NCI-H524 treated with DMSO at 0.1 percent for 48 hours (cell line): Measurements from ENCODE around the gene ENTR1.
"Not testable (repeated sequence)": the region's sequence is repeated elsewhere in the genome, so short reads cannot be mapped to it uniquely, and the experiment has no call there.

ENCODE experiments used
- DNase-seq: peaks from one replicate; lab custom pipeline; 2025; lab: John Stamatoyannopoulos, UW

ENTR1 gene

GRCh38 chr9:136419092-136419420 is 8.6 kb upstream of the ENTR1 start:
- no peak for DNase-seq

GRCh38 chr9:136418182-136419091 is 8.0 kb upstream of the ENTR1 start:
- no peak for DNase-seq

- DNase-seq = no peak
Observed at GRCh38 chr9:136416914-136417313, 6.5 kb upstream of the ENTR1 start.

GRCh38 chr9:136416427-136416826 is 6.0 kb upstream of the ENTR1 start:
- DNase-seq = no peak

- no peak for DNase-seq
Observed at GRCh38 chr9:136412962-136413361, 2.5 kb upstream of the ENTR1 start.

GRCh38 chr9:136411378-136411777 is 964 bp upstream of the ENTR1 start:
- DNase-seq = no peak

- DNase-seq = no peak
Observed at GRCh38 chr9:136409557-136410455, 608 bp downstream of the ENTR1 start.

GRCh38 chr9:136407911-136408310 is 2.5 kb downstream of the ENTR1 start:
- no peak for DNase-seq

GRCh38 chr9:136407061-136407460 is 3.4 kb downstream of the ENTR1 start:
- DNase-seq = not testable (repeated sequence)

- not testable (repeated sequence) for DNase-seq
Observed at GRCh38 chr9:136405904-136406303, 4.5 kb downstream of the ENTR1 start.

GRCh38 chr9:136405481-136405880 is 4.9 kb downstream of the ENTR1 start:
- no peak for DNase-seq

GRCh38 chr9:136404801-136405136 is 5.6 kb downstream of the ENTR1 start:
- no peak for DNase-seq

- DNase-seq = no peak
Observed at GRCh38 chr9:136403915-136404800, 6.3 kb downstream of the ENTR1 start.

- DNase-seq = no peak
Observed at GRCh38 chr9:136403538-136403914, 6.9 kb downstream of the ENTR1 start.

GRCh38 chr9:136402067-136402466 is 8.3 kb downstream of the ENTR1 start:
- DNase-seq = no peak

GRCh38 chr9:136401173-136401922 is 9.1 kb downstream of the ENTR1 start:
- DNase-seq = no peak

- no peak for DNase-seq
Observed at GRCh38 chr9:136400038-136400834, 10.2 kb downstream of the ENTR1 start, which contains the start of gene SNAPC4. Gene SNAPC4 (minus strand): TSS chr9:136400170. CDS start chr9:136398428, 1,742 bp downstream.

GRCh38 chr9:136399176-136400037 is 11.0 kb downstream of the ENTR1 start:
- no peak for DNase-seq

GRCh38 chr9:136398286-136398685 is 12.1 kb downstream of the ENTR1 start:
- DNase-seq = no peak
